ENCODE results near the gene RNU7-1.
"Not testable (repeated sequence)": the region's sequence is repeated elsewhere in the genome, so short reads cannot be mapped to it uniquely, and the experiment has no call there.

RNU7-1 gene

DNA sequence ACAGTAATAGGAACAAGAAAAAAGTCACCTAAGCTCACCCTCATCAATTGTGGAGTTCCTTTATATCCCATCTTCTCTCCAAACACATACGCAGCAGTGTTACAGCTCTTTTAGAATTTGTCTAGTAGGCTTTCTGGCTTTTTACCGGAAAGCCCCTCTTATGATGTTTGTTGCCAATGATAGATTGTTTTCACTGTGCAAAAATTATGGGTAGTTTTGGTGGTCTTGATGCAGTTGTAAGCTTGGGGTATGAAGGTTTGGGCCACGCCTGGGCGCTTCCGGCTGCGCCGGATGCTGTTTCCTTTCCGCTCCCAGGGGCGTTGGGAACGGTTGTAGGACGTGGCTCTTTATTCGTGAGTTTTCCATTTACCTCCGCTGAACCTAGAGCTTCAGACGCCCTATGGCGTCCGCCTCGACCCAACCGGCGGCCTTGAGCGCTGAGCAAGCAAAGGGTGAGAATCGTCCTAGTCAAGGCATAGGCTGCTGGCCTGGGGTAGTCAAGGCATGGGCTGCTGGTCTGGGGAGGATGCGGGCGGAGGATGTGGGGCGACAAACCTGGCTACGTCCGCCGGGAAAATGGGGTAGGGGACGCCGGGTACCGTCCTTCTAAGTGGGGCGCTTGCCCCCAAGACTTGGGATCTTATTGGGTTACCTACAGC lies at the start of gene RNU7-1, which contains the start of gene C12orf57:
RNU7-1 (plus strand) TSS at position 95 of the 659 bp plus-strand sequence.
C12orf57 (plus strand) TSS at position 301 of the 659 bp plus-strand sequence; CDS start at position 401, 100 bp downstream.
- DNase-seq (ENCODE audit: low read depth), result peak; percentile 82

DNA sequence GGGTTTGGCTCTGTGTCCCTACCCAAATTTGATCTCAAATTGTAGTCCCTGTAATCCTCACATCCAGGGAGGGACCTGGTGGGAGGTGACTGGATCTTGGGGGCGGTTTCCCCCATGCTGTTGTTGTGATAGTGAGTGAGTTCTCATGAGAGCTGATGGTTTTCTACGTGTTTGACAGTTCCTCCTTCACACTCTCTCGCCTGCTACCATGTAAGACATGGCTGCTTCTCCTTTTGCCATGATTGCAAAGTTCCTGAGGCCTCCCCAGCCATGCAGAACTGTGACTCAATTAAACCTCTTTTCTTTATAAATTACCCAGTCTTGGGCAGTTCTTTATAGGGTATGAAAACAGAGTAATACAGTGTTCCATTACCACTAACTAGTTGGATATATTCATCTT lies 49.3 kb upstream of the RNU7-1 start:
- DNase-seq (ENCODE audit: low read depth), result no peak

DNA sequence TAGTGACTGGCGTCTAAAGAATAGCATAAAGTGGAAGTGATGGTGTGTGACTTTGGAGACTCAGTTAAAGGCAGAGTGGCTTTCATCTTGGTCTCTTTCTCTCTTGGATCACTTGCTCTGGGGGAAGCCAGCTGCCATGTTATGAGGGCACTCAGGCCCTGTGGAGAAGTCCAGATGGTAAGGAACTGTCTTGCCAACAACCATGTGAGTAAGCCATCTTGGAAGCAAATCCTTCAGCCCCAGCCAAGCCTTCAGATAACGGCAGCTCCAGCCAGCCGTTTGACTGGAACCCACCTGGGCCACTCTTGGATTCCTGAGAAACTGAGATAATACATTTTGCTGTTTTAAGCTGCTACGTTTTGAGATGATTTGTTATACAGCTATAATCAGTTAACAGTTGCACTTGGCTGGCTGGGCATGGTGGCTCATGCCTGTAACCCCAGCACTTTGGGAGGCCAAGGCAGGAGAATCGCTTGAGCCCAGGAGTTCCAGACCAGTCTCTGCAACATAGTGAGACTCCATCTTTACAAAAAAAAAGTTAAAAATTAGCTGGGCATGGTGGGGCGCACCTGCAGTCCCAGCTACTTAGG lies 46.7 kb upstream of the RNU7-1 start:
- no peak for DNase-seq (ENCODE audit: low read depth)

DNA sequence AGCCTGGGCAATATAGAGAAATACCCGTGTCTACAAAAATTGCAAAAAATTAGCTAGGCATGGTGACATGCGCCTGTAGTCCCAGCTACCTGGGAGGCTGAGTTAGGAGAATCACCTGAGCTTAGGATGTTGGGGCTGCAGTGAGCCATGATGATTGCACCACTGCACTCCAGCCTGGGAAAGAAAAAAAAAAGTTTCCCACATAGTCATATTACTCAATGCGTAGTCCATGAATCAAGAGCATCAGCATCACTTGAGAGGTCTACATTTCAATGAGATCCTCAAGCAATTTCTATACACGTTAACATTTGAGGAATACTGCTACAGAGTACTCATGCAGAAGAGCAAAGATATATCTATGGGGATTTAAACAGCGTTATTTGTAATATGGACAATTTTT lies 44.2 kb upstream of the RNU7-1 start:
- no peak for DNase-seq (ENCODE audit: low read depth)

DNA sequence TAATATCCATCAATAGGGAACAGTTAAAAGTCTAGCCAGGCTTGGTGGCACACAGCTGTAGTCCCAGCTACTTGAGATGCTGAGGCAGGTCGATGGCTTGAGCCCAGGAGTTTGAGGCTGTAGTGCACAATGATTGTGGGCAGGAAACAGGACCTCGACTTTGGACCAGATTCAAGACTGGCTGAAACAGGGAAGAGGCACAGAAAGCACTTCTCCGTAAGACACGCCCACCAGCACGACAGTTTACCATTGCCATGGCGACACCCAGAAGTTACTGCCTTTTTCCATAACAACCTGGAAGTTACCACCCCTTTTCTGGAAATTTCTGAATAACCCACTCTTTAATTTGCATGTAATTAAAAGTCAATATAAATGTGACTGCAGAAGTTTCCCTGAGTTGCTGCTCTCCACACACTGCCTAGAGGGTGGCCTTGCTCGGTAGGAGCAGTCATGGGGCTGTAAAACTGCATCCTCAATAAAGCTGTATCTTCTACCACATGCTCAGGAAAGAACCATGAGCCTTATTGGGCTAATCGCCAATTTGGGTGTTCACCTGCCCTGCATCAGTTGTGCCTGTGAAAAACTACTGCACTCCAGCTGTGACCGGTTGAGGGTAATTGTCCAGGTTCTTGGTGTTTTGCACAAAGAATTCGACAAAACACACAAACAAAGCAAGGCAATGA lies 43.6 kb upstream of the RNU7-1 start:
- no peak for DNase-seq (ENCODE audit: low read depth)

DNA sequence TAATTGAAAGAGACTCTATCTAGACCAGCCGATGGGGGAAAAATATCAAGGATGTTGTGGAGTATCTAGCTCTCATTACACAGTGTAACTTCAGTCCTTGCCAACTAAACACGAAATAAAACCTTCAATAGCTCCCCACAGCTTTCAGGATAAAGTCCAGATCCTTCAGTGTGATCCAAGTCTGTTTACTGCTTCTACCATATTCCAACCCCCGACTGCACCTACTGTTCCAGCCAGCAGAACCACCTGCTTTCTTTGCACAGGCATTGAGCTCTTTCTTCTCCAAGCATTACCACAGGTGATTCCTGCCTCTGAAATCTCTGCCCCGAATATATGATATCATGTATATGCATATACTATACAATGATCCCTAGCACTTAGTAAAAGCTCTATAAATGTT lies 41.2 kb upstream of the RNU7-1 start:
- DNase-seq (ENCODE audit: low read depth), result no peak

DNA sequence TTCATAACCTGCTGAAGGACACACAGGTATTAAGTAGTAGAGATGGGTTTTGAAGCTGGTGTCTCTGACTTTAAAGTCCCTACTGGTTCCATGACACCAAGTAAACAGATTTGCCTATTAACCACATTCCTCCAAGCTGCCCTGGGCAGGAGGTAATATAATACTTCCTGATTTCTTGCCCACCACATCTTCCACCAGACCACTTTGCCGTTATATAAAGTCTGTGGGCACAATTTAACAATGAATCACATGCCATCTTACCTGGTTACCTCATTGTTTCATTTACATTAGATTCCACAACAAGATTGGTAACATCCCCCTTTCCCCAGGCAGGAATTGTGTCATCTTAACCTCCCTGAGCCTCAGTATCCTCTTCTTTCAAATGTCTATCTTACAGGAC lies 39.9 kb upstream of the RNU7-1 start:
- DNase-seq (ENCODE audit: low read depth), result no peak

DNA sequence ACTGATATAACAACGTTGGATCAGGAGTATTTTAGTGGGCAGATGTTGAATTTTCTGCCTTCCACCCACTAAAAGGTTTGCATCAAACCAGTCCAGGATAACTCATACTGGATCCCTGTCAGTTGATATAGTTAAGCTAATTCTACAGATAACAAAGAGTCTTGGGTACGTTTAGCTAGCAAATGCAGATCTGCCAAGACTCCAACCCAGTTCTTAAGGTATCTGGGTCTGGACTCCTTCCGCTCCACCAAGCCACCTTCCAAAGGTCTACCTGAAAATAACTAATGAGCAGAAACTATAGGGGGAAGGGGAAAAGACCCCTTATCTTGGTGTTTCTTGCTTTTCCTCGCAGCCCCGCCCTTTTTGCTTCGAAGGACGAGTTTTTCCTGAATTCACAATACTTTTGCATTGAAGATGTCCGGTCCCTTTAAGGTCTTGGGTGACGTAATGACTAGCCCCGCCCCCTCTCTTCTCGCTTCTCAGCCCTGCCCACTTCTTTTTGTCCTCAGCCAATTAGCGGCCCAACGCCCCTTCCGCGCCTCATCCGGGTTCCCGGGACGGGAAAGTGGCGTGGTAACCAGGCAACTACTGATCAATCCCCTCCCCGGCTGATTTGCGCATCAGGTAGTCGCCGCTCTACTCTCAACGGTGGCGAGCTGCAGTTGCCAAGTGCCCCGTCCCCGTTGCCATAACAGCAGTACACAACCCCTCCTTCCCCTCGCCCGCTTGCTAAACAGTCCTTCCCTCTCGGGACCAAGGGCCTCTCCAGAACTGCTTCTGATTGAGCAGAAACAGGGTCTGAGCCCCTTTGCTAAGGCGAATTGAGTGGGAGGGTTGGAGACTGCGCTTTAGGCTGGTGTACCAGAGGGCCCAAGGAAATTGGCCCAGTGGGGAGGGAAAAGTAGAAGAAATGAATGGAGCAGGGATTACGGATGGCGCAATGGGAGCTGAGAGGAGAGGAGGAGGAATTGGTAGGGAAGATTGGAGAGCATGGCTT lies 39.0 kb upstream of the RNU7-1 start, which contains the start of gene LRRC23:
LRRC23 (plus strand) TSS at position 543 of the 997 bp plus-strand sequence. CDS start 812 bp downstream, outside the sequence.
- peak; percentile 86 for DNase-seq (ENCODE audit: low read depth)

DNA sequence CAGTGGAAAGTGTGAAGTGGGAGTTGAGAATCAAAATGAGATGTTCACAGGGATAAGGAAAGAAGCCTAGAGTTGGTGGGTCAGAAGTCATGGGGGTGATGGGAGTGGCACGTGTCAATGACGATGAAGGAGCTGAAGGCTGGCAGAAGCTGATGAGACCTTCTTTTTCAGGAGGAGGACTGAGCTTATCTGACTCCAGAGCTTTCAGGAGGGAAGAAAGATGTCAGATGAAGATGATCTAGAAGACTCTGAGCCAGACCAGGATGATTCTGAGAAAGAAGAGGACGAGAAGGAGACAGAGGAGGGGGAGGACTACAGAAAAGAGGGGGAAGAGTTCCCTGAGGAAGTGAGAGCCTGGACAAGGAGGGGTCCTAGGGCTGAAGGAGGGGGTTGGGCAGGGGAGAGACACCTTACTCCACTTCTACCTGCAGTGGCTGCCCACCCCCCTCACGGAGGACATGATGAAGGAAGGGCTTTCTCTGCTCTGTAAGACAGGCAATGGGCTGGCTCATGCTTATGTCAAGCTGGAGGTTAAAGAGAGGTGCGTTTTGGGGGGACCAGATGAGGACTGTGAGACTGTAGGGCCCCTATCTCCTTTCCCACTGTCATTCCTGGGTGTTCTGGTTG lies 38.1 kb upstream of the RNU7-1 start:
- DNase-seq (ENCODE audit: low read depth), result no peak

DNA sequence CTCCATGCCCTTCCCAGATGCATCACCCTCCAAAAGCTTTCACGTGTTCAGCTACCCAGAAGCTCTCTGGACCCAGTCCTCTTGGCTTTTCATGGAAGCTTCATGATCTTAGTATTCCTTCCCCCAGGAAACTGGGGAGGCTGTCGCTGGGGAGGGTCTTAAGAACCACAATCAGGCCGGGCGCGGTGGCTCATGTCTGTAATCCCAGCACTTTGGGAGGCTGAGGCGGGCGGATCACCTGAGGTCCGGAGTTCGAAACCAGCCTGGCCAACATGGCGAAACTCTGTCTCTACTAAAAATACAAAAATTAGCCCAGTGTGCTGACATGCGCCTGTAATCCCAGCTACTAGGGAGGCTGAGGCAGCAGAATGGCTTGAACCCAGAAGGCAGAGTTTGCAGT lies 35.5 kb upstream of the RNU7-1 start:
- not testable (repeated sequence) for DNase-seq (ENCODE audit: low read depth)

DNA sequence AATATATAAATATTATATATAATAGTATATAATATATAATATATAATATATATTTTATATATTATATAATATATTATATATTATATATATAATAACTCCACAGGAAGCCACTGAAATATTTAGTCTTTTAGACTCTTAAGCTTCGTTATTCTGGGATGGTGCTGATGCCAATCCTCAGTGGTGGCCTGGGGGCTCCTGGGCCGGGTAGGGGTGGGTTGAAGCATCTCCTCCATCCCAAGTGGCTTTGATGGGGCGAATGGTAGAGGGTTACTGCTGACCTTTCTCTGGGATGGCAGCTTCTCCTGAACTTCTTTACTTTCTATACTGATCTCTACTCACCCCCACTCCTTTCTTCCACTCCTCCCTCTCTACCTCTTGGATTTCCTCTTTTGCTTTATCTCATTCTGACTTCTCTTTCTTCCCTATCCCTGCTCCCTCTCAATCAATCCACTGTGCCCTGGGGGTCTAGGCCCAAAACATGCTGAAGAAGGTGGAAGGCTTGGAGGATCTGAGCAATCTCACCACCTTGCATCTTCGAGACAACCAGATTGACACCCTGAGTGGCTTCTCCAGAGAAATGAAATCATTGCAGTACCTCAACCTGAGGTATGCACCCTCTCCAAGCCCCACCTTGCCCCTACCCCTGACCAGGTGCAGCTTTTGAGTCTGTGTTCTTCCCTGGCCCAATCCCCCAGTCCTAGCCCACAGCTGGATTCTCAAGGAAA lies 34.0 kb upstream of the RNU7-1 start:
- DNase-seq (ENCODE audit: low read depth), result no peak

DNA sequence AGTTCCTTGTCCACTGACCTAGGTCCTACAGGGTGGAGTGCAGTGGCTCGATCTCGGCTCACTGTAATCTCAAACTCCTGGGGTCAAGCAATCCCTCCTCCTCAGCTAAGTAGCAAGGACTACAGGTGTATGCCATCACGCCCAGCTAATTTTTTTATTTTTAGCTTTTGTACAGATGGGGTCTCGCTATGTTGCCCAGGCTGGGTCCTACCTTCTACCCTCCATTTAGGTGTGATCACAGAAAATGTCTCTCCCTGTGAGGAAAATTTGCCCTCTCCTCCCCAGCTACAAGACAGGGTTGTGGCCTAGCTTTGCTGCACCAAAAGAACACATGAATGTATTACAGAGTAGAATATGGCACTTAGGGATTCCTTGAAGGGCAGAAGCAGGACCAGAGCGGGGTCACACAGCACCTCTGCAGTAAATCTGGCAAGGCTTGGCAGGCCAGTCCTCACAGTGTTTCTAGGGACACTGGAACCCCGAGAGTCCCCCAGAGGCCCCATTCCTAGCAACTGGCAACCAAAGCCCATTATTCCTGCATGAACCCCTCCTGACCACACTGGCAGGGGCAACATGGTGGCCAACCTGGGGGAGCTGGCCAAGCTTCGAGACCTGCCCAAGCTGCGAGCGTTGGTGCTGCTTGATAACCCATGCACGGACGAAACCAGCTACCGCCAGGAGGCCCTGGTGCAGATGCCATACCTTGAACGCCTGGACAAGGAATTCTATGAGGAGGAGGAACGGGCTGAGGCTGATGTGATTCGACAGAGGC lies 31.3 kb upstream of the RNU7-1 start:
- no peak for DNase-seq (ENCODE audit: low read depth)

DNA sequence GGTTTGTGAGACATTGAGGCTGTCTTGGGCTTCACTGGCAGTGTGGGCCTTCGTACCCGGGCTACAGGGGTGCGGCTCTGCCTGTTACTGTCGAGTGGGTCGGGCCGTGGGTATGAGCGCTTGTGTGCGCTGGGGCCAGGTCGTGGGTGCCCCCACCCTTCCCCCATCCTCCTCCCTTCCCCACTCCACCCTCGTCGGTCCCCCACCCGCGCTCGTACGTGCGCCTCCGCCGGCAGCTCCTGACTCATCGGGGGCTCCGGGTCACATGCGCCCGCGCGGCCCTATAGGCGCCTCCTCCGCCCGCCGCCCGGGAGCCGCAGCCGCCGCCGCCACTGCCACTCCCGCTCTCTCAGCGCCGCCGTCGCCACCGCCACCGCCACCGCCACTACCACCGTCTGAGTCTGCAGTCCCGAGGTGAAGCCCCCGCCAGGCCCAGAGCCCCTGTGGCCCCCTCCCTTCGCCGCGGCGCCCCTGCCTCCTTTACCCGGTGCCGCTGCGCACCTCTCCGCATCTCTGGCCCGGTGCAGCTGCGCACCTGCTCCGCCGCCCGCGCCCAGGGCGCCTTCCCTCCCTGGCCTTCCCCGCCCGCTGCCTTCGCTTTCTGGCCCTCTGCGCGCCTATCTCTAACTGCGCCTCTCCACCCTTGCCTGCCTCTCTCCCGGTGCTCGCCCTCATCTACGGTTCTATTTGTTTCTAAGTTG lies 29.2 kb upstream of the RNU7-1 start, which contains the start of gene ENO2:
ENO2 (plus strand) TSS at position 335 of the 701 bp plus-strand sequence. CDS start 1,253 bp downstream, outside the sequence.
- no peak for DNase-seq (ENCODE audit: low read depth)

DNA sequence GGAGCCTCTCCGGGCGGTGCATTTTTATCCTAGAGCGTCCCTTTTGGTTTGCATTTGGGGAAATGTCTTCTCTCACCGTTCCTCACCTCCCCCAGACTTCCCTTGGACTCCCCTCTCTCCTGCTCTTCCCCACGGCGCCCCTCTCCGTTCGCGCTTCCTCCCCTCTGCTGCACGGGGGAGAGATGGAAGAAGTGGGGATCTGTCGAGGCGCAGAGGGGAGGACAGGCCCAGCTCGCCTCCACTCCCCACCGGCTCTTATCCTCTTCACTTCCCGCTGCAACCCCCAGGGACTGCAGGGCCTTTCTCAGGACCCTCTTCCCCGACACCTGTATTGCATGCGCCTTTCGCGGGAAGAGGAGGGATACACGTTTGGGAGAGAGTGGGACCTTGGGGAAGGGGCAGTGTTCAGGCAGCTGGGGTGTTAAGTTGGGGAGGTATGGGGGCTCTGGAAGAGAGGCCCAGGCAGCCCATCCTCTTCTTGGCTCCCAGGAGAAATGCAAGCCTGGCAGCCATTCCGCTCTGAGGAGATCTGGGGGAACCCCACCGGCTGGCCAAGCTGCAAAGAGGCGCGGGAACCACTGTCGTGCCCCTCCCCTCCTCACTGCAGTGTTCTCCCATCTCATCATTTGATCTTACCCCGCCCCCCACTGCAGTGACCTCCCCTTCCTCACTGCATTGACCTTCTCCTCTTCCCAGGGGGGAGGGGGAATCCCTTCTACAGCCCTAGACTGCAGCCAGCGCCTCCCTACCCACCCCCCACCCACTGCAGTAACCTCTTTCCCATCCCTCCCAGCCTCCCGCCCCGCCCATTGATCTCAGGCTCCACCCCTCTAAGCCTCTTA lies 28.4 kb upstream of the RNU7-1 start:
- no peak for DNase-seq (ENCODE audit: low read depth)

DNA sequence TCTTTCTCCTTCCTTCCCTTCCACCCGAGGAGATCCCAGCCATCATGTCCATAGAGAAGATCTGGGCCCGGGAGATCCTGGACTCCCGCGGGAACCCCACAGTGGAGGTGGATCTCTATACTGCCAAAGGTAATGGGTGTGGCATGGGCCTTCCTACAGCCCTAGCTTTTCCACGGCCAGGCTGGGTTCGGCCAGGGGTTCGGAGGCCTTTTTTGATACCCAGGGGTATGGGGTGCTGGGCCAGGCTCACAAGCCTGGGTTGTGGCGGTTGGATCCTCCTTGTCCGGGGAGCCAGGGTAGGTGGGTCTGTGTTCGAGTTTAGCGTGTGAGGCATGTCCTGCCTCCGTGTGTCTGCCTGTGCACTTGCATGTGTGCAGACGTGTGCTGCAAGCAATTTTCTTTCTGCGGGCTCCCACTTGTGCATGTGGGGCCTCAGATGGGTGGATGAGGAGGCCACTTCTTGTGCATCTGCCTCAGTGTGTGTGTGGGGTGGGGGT lies 27.8 kb upstream of the RNU7-1 start:
- no peak for DNase-seq (ENCODE audit: low read depth)

DNA sequence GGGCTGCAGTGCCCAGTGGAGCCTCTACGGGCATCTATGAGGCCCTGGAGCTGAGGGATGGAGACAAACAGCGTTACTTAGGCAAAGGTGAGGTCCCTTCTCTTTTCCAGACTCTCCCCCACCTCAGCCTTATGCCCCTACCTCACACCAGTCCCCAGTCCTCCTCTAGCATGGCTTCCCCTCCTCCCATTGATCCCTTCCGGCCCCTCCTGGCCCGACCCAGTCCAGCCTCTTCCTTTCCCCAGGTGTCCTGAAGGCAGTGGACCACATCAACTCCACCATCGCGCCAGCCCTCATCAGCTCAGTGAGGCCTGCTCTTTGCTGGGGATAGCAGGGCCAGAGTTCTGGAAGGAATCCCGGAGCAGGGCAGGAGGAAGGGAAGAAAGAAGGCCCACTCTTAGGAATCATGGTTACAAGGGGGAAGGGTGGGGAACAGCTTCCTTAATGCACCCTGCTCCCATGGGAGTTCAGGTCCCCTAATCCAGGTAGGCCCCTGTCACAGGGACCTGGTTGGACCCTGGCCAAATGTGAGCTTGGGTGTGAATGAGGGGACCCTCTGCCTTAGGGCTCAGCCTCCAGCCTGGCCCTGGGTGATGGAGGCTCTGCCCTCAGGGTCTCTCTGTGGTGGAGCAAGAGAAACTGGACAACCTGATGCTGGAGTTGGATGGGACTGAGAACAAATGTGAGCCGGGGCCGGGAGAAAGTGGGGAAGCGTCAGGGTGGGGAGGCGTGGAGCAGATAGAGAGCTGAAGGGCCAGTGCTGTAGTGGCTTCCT lies 27.0 kb upstream of the RNU7-1 start:
- DNase-seq (ENCODE audit: low read depth), result no peak
